ENCODE data around the gene OR52K2. TPM values are rescaled to one million over a fixed set of nuclear protein-coding genes. Genes with fewer than 3 reads are reported as not detected.
"Not testable (repeated sequence)": the region's sequence is repeated elsewhere in the genome, so short reads cannot be mapped to it uniquely, and the experiment has no call there.

Gene OR52K2
- total RNA-seq, 1 experiment from 2014 or later = not detected

GRCh38 chr11:4480577-4481239 lies 31.6 kb downstream of the OR52K2 start:
- peak; percentile 51 for DNase-seq (ENCODE audit: low read depth)

- no peak for DNase-seq (ENCODE audit: low read depth)
These were observed 32.1 kb downstream of the OR52K2 start for GRCh38 chr11:4481240-4481582.

GRCh38 chr11:4482445-4482844 lies 33.4 kb downstream of the OR52K2 start, which contains the start of gene OR52K1:
Gene OR52K1 (plus strand): TSS chr11:4482646. CDS start chr11:4488901, 6,255 bp downstream.
- DNase-seq (ENCODE audit: low read depth) = no peak

- DNase-seq (ENCODE audit: low read depth) = no peak
These were observed 35.2 kb downstream of the OR52K2 start for GRCh38 chr11:4484310-4484709.

- DNase-seq (ENCODE audit: low read depth) = not testable (repeated sequence)
These were observed 42.3 kb downstream of the OR52K2 start for GRCh38 chr11:4491405-4491804.

GRCh38 chr11:4491878-4492606 lies 42.9 kb downstream of the OR52K2 start:
- DNase-seq (ENCODE audit: low read depth) = no peak

- DNase-seq (ENCODE audit: low read depth) = no peak
These were observed 44.4 kb downstream of the OR52K2 start for GRCh38 chr11:4493480-4493818.

- peak; percentile 12 for DNase-seq (ENCODE audit: low read depth)
These were observed 46.4 kb downstream of the OR52K2 start for GRCh38 chr11:4495487-4495886.

GRCh38 chr11:4495986-4496385 lies 46.9 kb downstream of the OR52K2 start:
- DNase-seq (ENCODE audit: low read depth) = no peak

- no peak for DNase-seq (ENCODE audit: low read depth)
These were observed 47.6 kb downstream of the OR52K2 start for GRCh38 chr11:4496557-4497248.

Other genes starting within 250 kb of the OR52K2 start
- gene OR52B4, start 80.9 kb upstream of the OR52K2 start, total RNA-seq (2014; rRNA removed; shearing (Covaris generic)) = not detected in 2 replicates
- gene TRIM21, start 55.6 kb upstream of the OR52K2 start, total RNA-seq (2014; rRNA removed; shearing (Covaris generic)) = 38.4 and 52.9 TPM in 2 replicates
- not detected in 2 replicates for gene OR52K1, start 33.4 kb downstream of the OR52K2 start, total RNA-seq (2014; rRNA removed; shearing (Covaris generic))
- gene OR52M1, start 95.9 kb downstream of the OR52K2 start, total RNA-seq (2014; rRNA removed; shearing (Covaris generic)) = not detected in 2 replicates
- gene OR52I2, start 132.4 kb downstream of the OR52K2 start, total RNA-seq (2014; rRNA removed; shearing (Covaris generic)) = not detected in 2 replicates
- gene OR52I1, start 144.7 kb downstream of the OR52K2 start, total RNA-seq (2014; rRNA removed; shearing (Covaris generic)) = not detected in 2 replicates
- gene TRIM68, start 158.9 kb downstream of the OR52K2 start, total RNA-seq (2014; rRNA removed; shearing (Covaris generic)) = 15.3 and 16.3 TPM in 2 replicates
- gene OR51D1, start 188.2 kb downstream of the OR52K2 start, total RNA-seq (2014; rRNA removed; shearing (Covaris generic)) = not detected in 2 replicates
- not detected in 2 replicates for gene OR51E1, start 194.7 kb downstream of the OR52K2 start, total RNA-seq (2014; rRNA removed; shearing (Covaris generic))
- not detected in 2 replicates for gene OR51E2, start 248.6 kb downstream of the OR52K2 start, total RNA-seq (2014; rRNA removed; shearing (Covaris generic))